Mucosa of rectum (tissue), 2 donors: ENCODE measurements around the gene UGT1A3.

Experiments used
- H3K27ac ChIP-seq, 2 donors: one replicate each; pipeline ENCODE4 v1.7.0; 2013; ENCODE audit warnings: inconsistent platforms in 2 of 2, low read depth in 2 of 2, low read length in 2 of 2
- H3K27me3 ChIP-seq, 2 donors: one replicate each; pipeline ENCODE4 v1.7.0; 2013; ENCODE audit warnings: low read length in 2 of 2; ENCODE audit not compliant: control insufficient read depth in 2 of 2, insufficient read depth in 2 of 2
- H3K36me3 ChIP-seq, 2 donors: one replicate each; pipeline ENCODE4 v1.7.0; 2013; ENCODE audit warnings: low read length in 2 of 2; ENCODE audit not compliant: control insufficient read depth in 2 of 2, insufficient read depth in 2 of 2
- H3K4me1 ChIP-seq, 2 donors: one replicate each; pipeline ENCODE4 v1.7.0; 2013; ENCODE audit warnings: low read length in 2 of 2, mild to moderate bottlenecking in 1 of 2; ENCODE audit not compliant: control insufficient read depth in 2 of 2, insufficient read depth in 2 of 2
- H3K4me3 ChIP-seq, 2 donors: one replicate each; pipeline ENCODE4 v1.7.0; 2013; ENCODE audit warnings: low read length in 2 of 2
- H3K9ac ChIP-seq, 2 donors: one replicate each; pipeline ENCODE4 v1.7.0; 2013; ENCODE audit warnings: low read length in 2 of 2, low read depth in 1 of 2, mild to moderate bottlenecking in 1 of 2
- H3K9me3 ChIP-seq, 2 donors: one replicate each; pipeline ENCODE4 v1.7.0; 2013; ENCODE audit warnings: low read length in 2 of 2; ENCODE audit not compliant: control insufficient read depth in 2 of 2
- donor health status: healthy.
- donor health status: Normal muscosa, but diverticular disease.

Gene UGT1A3

GRCh38 chr2:233772153-233772552 lies 43.3 kb downstream of the UGT1A3 start:
- Histone ChIP-seq H3K9ac (no peak overlapping the region), H3K4me1 (no peaks in the 10 kb centered on the region), H3K36me3 (peaks cover 11 to 17% of the 10 kb centered on the region in 2 donors), H3K27ac (no peak overlapping the region), H3K9me3 (no peaks in the 10 kb centered on the region), H3K27me3 (no peaks in the 10 kb centered on the region), H3K4me3 (no peak overlapping the region)

- Histone ChIP-seq H3K27ac (no peak overlapping the region), H3K27me3 (no peaks in the 10 kb centered on the region), H3K36me3 (peaks cover 8 to 17% of the 10 kb centered on the region in 2 donors)
Observed at GRCh38 chr2:233772583-233772982, 43.7 kb downstream of the UGT1A3 start.

GRCh38 chr2:233773854-233774253 lies 45.0 kb downstream of the UGT1A3 start:
- Histone ChIP-seq H3K9ac (no peak overlapping the region), H3K36me3 (peaks cover 8 to 12% of the 10 kb centered on the region in 2 donors), H3K4me1 (no peaks in the 10 kb centered on the region), H3K27ac (no peak overlapping the region), H3K27me3 (no peaks in the 10 kb centered on the region), H3K4me3 (no peak overlapping the region), H3K9me3 (no peaks in the 10 kb centered on the region)

More at GRCh38 chr2:233772583-233772982, 43.7 kb downstream of the UGT1A3 start:
- no peak overlapping the region for H3K4me3 ChIP-seq
- H3K4me1 ChIP-seq = no peaks in the 10 kb centered on the region
- H3K9me3 ChIP-seq = no peaks in the 10 kb centered on the region
- no peak overlapping the region for H3K9ac ChIP-seq

GRCh38 chr2:233775414-233775813 lies 46.6 kb downstream of the UGT1A3 start:
- H3K4me3 ChIP-seq = no peak overlapping the region
- no peak overlapping the region for H3K27ac ChIP-seq
- peaks cover 5% of the 10 kb centered on the region in 2 donors for H3K36me3 ChIP-seq
- H3K9ac ChIP-seq = no peak overlapping the region
- no peaks in the 10 kb centered on the region for H3K27me3 ChIP-seq
- H3K9me3 ChIP-seq = peaks cover 0 to 2% of the 10 kb centered on the region in 2 donors
- no peaks in the 10 kb centered on the region for H3K4me1 ChIP-seq

GRCh38 chr2:233778030-233778429 lies 49.2 kb downstream of the UGT1A3 start, which contains the start of gene MROH2A:
MROH2A (plus strand) TSS chr2:233778330; CDS start chr2:233779359, 1,029 bp downstream.
- Histone ChIP-seq H3K9ac (no peak within 1 kb of the TSS), H3K27ac (no peak within 1 kb of the TSS), H3K4me3 (no peak within 1 kb of the TSS), H3K36me3 (no peaks in the 10 kb centered on the region), H3K9me3 (peaks cover 0 to 2% of the 10 kb centered on the region in 2 donors), H3K27me3 (no peaks in the 10 kb centered on the region), H3K4me1 (no peaks in the 10 kb centered on the region)

- Histone ChIP-seq H3K9me3 (peaks cover 0 to 2% of the 10 kb centered on the region in 2 donors), H3K4me1 (no peaks in the 10 kb centered on the region), H3K27ac (no peak overlapping the region), H3K27me3 (no peaks in the 10 kb centered on the region), H3K4me3 (no peak overlapping the region), H3K36me3 (no peaks in the 10 kb centered on the region), H3K9ac (no peak overlapping the region)
Observed at GRCh38 chr2:233779722-233780121, 50.9 kb downstream of the UGT1A3 start.

GRCh38 chr2:233780771-233781170 lies 51.9 kb downstream of the UGT1A3 start:
- Histone ChIP-seq H3K4me3 (no peak overlapping the region), H3K4me1 (no peaks in the 10 kb centered on the region), H3K27me3 (no peaks in the 10 kb centered on the region), H3K36me3 (no peaks in the 10 kb centered on the region), H3K27ac (no peak overlapping the region), H3K9me3 (peaks cover 0 to 2% of the 10 kb centered on the region in 2 donors), H3K9ac (no peak overlapping the region)

- H3K27ac ChIP-seq = no peak overlapping the region
- peaks cover 0 to 3% of the 10 kb centered on the region in 2 donors for H3K27me3 ChIP-seq
- no peaks in the 10 kb centered on the region for H3K9me3 ChIP-seq
- no peak overlapping the region for H3K4me3 ChIP-seq
- H3K36me3 ChIP-seq = no peaks in the 10 kb centered on the region
- H3K4me1 ChIP-seq = no peaks in the 10 kb centered on the region
- no peak overlapping the region for H3K9ac ChIP-seq
Observed at GRCh38 chr2:233789554-233789953, 60.7 kb downstream of the UGT1A3 start.

GRCh38 chr2:233791151-233791882 lies 62.5 kb downstream of the UGT1A3 start:
- H3K27me3 ChIP-seq = peaks cover 0 to 3% of the 10 kb centered on the region in 2 donors
- no peak overlapping the region for H3K4me3 ChIP-seq
- no peaks in the 10 kb centered on the region for H3K9me3 ChIP-seq
- H3K36me3 ChIP-seq = no peaks in the 10 kb centered on the region
- H3K4me1 ChIP-seq = no peaks in the 10 kb centered on the region
- no peak overlapping the region for H3K27ac ChIP-seq
- no peak overlapping the region for H3K9ac ChIP-seq

- H3K9me3 ChIP-seq = no peaks in the 10 kb centered on the region
- H3K36me3 ChIP-seq = no peaks in the 10 kb centered on the region
- no peak overlapping the region for H3K27ac ChIP-seq
- H3K27me3 ChIP-seq = peaks cover 0 to 3% of the 10 kb centered on the region in 2 donors
- H3K4me3 ChIP-seq = no peak overlapping the region
- H3K4me1 ChIP-seq = no peaks in the 10 kb centered on the region
- no peak overlapping the region for H3K9ac ChIP-seq
Observed at GRCh38 chr2:233791883-233792329, 63.1 kb downstream of the UGT1A3 start.
